Spinal cord (tissue), 10 donors: ENCODE results near the gene RAD51B. TPM values are rescaled to one million over a fixed set of nuclear protein-coding genes. Genes with fewer than 3 reads are reported as not detected.
"Not testable (repeated sequence)": the region's sequence is repeated elsewhere in the genome, so short reads cannot be mapped to it uniquely, and the experiment has no call there.

ENCODE experiments used
- DNase-seq, 6 donors: peaks; one replicate each; pipeline versions ENCODE4 v3.0.0 to v3.0.0-alpha.2; 2013 to 2015; ENCODE audit warnings: low spot score in 6 of 6, low read depth in 4 of 6
- H3K27ac ChIP-seq: one replicate; pipeline ENCODE4 v1.5.1; 2013; ENCODE audit warnings: low read depth, low read length, control low read depth
- H3K27me3 ChIP-seq: one replicate; pipeline ENCODE4 v1.6.1; 2013; ENCODE audit warnings: low read length; ENCODE audit not compliant: control insufficient read depth, insufficient read depth
- H3K36me3 ChIP-seq: one replicate; pipeline ENCODE4 v1.6.1; 2013; ENCODE audit warnings: low read length; ENCODE audit not compliant: control insufficient read depth, insufficient read depth
- H3K4me1 ChIP-seq: one replicate; pipeline ENCODE4 v1.6.1; 2013; ENCODE audit warnings: low read length; ENCODE audit not compliant: control insufficient read depth, insufficient read depth
- H3K4me3 ChIP-seq: one replicate; pipeline ENCODE4 v1.5.1; 2013; ENCODE audit warnings: low read depth, low read length, control low read depth
- H3K9me3 ChIP-seq: one replicate; pipeline ENCODE4 v1.6.1; 2013; ENCODE audit warnings: low read length; ENCODE audit not compliant: control insufficient read depth, insufficient read depth
- WGBS: methylation state at CpG from one replicate; pipeline ENCODE4 v1.1.5; 2013; ENCODE audit warnings: missing lambda C conversion rate; ENCODE audit not compliant: insufficient coverage; 5-methylcytosine and 5-hydroxymethylcytosine counted together
- polyA plus RNA-seq, 2 donors: library from polyadenylated mRNA; unstranded; fragments of 120-200 nt; gene quantifications; one replicate each; pipeline ENCODE4 v1.2.1, GENCODE V29; 2013; ENCODE audit not compliant: insufficient read length in 2 of 2
- total RNA-seq, 2 donors: library from RNA; depleted of rRNA in 1 of 2; stranded (reverse); fragments of 120-200 nt in 1 of 2; fragments of >200 nt in 1 of 2; gene quantifications; one replicate each; pipeline versions ENCODE4 v1.2.3 to v1.2.4, GENCODE V29; 2013 to 2014
- donor health status: healthy.

RAD51B gene
- total and polyA plus RNA-seq, 4 donors = 5.7 to 28.9 (median 14.4) TPM

DNA sequence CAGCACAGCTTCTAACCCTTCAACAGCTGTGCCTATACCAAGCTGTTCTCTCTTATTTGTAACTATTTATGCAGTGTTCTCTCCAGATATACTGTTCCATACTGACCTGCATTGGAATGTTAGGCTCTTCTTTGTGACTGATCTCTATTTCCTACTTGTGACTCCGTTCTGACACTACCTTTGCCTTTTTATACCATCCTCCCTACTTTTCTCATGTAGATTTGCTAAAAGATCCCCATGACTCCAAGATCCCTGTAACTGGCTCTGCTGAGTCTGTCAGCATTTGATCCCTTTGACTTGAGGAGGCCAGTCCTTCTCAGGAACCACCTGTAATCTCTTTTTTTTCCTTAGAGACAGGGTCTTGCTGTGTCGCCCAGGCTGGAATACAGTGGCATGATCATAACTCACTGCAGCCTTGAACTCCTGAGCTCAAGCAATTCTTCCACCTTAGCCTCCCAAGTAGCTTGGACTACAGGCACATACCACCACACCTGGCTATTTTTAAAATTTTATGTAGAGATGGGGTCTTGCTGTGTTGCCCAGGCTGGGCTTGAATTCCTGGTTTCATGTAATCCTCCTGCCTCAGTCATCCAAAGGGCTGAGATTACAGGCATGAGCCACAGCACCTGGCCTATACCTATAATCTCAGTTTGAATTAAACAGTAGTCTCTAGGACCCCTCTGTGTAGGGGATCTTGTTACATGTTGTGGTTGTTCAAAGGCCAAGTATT lies 605.0 kb downstream of the RAD51B start:
- Histone ChIP-seq H3K9me3 (peaks cover 2% of the 10 kb centered on the region), H3K27ac (no peak overlapping the region), H3K4me1 (no peaks in the 10 kb centered on the region), H3K27me3 (no peaks in the 10 kb centered on the region), H3K4me3 (no peak overlapping the region), H3K36me3 (no peaks in the 10 kb centered on the region)
- 50% methylated on average over 2 of the region's 2 CpGs for WGBS
- DNase-seq = no peak

DNA sequence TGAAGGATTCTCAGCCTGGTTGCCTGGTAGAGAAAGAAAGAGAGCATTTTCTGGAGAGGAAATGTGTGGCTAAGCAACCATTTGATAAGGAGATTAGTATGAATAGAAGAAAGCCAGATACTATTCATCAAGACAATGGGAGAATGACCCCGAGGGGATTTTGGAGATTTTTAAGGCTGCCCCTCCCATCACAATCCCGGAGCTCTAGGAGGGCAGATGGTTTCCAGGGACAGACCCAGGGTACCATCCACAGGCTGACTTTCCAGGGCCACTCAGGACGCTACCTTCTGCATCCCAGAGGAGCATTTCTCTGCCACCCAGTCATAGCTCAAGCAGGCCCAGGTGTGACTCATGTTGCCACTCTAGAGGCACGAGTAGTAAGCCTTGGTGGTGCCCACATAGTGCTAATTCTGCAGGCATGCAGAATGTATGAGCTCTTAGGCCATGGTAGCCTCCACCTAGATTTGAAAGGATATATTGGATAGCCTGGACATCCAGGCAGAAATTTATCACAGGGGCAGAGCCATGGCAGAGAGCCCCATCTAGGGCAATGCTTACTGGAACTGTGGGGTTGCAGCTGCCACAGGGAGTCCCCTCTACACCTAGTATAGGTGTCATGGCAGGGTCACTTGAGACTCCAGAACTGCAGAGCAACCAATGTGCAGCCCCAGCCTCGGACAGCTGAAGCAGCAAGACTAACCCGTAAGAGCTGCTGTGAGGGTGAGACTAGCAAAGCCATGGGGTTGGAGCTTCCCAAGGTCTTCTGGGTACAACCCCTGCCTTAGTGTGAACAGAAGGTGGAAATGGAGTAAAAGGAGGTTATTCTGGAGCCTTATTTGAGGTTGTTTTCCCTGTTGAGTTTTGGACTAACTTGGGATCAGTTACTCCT lies 607.3 kb downstream of the RAD51B start:
- H3K9me3 ChIP-seq = peaks cover 2% of the 10 kb centered on the region
- no peak for DNase-seq
- H3K36me3 ChIP-seq = no peaks in the 10 kb centered on the region
- no peak overlapping the region for H3K27ac ChIP-seq
- H3K4me1 ChIP-seq = no peaks in the 10 kb centered on the region
- no peak overlapping the region for H3K4me3 ChIP-seq
- H3K27me3 ChIP-seq = no peaks in the 10 kb centered on the region
- WGBS = 83% methylated on average over 6 of the region's 6 CpGs

DNA sequence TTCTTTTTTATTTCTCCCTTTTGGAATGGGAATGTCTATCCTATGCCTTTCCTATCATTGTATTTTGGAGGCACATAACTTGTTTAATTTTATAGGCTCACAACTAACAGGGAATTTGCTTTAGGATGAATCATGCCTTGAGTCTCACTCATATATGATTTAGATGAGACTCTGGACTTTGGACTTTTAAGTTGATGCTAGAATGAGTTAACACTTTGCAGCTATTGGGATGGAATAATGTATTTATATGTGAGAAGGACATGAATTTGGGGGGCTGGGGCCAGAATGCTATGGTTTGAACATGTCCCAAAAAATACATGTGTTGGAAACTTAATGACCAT lies 607.9 kb downstream of the RAD51B start:
- Histone ChIP-seq H3K27ac (no peak overlapping the region), H3K4me3 (no peak overlapping the region), H3K36me3 (no peaks in the 10 kb centered on the region), H3K27me3 (no peaks in the 10 kb centered on the region), H3K4me1 (no peaks in the 10 kb centered on the region), H3K9me3 (peaks cover 2% of the 10 kb centered on the region)
- DNase-seq = no peak

DNA sequence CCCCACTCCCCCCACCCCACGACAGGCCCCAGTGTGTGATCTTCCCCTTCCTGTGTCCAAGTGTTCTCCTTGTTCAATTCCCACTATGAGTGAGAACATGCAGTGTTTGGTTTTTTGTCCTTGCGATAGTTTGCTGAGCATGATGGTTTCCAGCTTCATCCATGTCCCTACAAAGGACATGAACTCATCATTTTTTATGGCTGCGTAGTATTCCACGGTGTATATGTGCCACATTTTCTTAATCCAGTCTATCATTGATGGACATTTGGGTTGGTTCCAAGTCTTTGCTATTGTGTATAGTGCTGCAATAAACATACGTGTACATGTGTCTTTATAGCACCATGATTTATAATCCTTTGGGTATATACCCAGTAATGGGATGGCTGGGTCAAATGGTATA lies 609.3 kb downstream of the RAD51B start:
- DNase-seq, H3K4me3 ChIP-seq, H3K27me3 ChIP-seq, H3K9me3 ChIP-seq, H3K27ac ChIP-seq, H3K4me1 ChIP-seq, H3K36me3 ChIP-seq: not testable (repeated sequence)
- no CpG with 5 or more reads among the region's 5 CpGs for WGBS

DNA sequence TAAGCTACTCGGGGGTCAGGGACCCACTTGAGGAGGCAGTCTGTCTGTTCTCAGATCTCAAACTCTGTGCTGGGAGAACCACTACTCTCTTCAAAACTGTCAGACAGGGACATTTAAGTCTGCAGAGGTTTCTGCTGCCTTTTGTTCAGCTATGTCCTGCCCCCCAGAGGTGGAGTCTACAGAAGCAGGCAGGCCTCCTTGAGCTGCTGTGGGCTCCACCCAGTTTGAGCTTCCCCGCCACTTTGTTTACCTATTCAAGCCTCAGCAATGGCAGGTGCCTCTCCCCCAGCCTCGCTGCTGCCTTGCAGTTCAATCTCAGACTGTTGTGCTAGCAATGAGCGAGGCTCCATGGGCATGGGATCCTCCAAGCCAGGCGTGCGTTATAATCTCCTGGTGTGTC lies 614.6 kb downstream of the RAD51B start:
- H3K27ac ChIP-seq, H3K36me3 ChIP-seq, DNase-seq, H3K4me3 ChIP-seq, H3K27me3 ChIP-seq, H3K9me3 ChIP-seq, H3K4me1 ChIP-seq: not testable (repeated sequence)
- WGBS = 94% methylated on average over 5 of the region's 6 CpGs

DNA sequence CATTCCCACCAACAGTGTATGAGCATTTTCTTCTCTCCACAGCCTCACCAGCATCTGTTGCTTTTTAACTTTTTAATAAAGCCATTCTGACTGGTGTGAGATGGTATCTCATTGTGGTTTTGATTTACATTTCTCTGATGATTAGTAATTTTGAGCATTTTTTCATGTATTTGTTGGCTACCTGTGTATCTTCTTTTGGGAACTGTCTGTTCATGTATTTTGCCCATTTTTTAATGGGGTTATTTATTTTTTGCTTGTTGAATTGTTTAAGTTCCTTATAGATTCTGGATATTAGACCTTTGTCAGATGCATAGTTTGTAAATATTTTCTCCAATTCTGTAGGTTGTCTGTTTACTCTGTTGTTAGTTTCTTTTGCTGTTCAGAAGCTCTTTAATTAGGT lies 616.1 kb downstream of the RAD51B start:
- not testable (repeated sequence) for H3K4me1 ChIP-seq, H3K36me3 ChIP-seq, H3K27ac ChIP-seq, H3K9me3 ChIP-seq, H3K27me3 ChIP-seq, DNase-seq, H3K4me3 ChIP-seq

DNA sequence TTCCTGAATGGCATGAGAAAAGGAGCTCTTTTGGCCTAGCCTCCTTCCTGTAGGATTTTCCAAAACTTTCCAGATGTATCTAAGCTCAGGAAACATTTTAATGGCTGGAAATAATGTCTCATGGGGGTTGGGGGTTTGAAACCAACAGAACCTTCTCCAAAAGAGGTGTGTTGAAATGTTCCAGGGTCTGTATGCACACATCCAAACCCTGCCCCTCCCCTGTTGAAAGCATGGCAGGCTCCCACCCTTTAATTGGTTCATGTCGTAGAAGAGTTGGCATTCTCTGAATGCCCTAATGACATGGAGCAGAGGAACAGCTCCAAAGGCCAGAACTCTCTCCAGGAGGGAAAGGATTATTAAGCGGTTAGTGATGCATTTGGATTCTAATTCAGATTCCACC lies 620.1 kb downstream of the RAD51B start:
- H3K4me3 ChIP-seq = no peak overlapping the region
- peaks cover under 1% of the 10 kb centered on the region for H3K4me1 ChIP-seq
- H3K27me3 ChIP-seq = no peaks in the 10 kb centered on the region
- 40% methylated on average over 1 of the region's 2 CpGs for WGBS
- peak in 1 of 6 donors; percentile 67 for DNase-seq
- no peaks in the 10 kb centered on the region for H3K9me3 ChIP-seq
- no peaks in the 10 kb centered on the region for H3K36me3 ChIP-seq
- no peak overlapping the region for H3K27ac ChIP-seq

DNA sequence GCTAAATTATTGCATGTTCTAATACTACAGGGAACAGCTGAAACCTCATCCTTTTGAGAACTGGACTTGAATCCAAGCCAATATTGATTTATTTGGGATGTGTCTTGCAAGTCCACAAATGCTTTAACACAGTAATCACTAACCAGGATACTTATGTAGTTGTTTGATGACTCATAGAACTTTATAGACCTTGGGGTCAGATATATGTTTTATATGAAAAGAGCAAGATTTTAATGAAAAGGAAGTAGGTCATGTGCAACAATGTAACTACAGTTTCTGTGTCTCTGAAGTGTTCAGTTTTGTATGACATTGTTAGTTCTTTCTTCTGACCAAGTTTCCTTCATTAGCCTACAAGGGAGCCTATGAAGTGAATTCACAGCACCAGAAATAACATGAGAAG lies 621.2 kb downstream of the RAD51B start:
- Histone ChIP-seq H3K9me3 (no peaks in the 10 kb centered on the region), H3K27me3 (no peaks in the 10 kb centered on the region), H3K4me3 (no peak overlapping the region)

DNA sequence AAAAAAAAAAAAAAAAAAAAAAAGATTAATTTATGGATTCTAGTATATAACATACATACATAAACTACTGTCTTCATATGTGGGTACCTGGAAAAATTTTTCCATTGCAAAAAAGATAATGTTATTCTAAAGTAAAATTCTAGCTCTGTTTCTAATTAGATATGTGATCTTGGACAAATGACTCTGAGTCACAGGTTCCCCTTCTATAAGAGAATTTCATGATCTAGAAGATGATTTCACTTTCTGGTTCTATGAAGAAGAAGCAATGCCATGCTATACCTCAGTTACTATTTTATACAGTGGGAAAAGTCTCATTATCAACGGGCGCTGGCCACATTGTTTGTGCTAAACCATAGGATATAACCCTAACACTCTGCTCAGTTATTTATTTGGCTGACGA lies 622.0 kb downstream of the RAD51B start:
- Histone ChIP-seq H3K27me3 (no peaks in the 10 kb centered on the region), H3K4me3 (no peak overlapping the region), H3K27ac (no peak overlapping the region), H3K9me3 (no peaks in the 10 kb centered on the region), H3K4me1 (peaks cover 3% of the 10 kb centered on the region), H3K36me3 (no peaks in the 10 kb centered on the region)
- no CpG with 5 or more reads among the region's 3 CpGs for WGBS
- no peak for DNase-seq

More for the DNA sequence above, 621.2 kb downstream of the RAD51B start:
- Histone ChIP-seq H3K27ac (no peak overlapping the region), H3K4me1 (peaks cover 3% of the 10 kb centered on the region), H3K36me3 (no peaks in the 10 kb centered on the region)
- no peak for DNase-seq
